ENCODE results near the gene CDH11. TPM values are rescaled to one million over a fixed set of nuclear protein-coding genes. Genes with fewer than 3 reads are reported as not detected.
A peak's percentile ranks its signal among the peaks of the same experiment; 100 is the strongest.

CDH11 gene
- 107 and 113 TPM in 2 replicates for total RNA-seq (2014; rRNA removed; shearing (Covaris generic))

- Histone ChIP-seq H3K36me3 (peaks cover under 1% of the 10 kb centered on the region), H3K27ac (peak within 1 kb of the TSS; percentile 76), H3K9me3 (replicated peaks) (no peaks in the 10 kb centered on the region), H3K4me3 (peak within 1 kb of the TSS; percentile 72), H3K27me3 (replicated peaks) (no peaks in the 10 kb centered on the region), H3K4me1 (replicated peaks) (peaks cover 45% of the 10 kb centered on the region)
- peak; percentile 80 to 84 for DNase-seq (ENCODE audit: low read depth in 1 of 2, low spot score in 2 of 2)
Measured at GRCh38 chr16:65121870-65122723, at the start of gene CDH11. TSS of gene CDH11 (minus strand) at chr16:65122063. CDS start at chr16:65004869, 117,194 bp downstream.

- H3K4me3 ChIP-seq, result no peak overlapping the region
Measured at GRCh38 chr16:65154321-65154720, 32.5 kb upstream of the CDH11 start.

GRCh38 chr16:65153365-65154105 lies 31.7 kb upstream of the CDH11 start:
- DNase-seq (ENCODE audit: low read depth in 1 of 2, low spot score in 2 of 2), result no peak
- Histone ChIP-seq H3K27me3 (replicated peaks) (no peaks in the 10 kb centered on the region; the same call in 1 of the 2 replicates), H3K9me3 (replicated peaks) (no peaks in the 10 kb centered on the region), H3K4me1 (replicated peaks) (no peaks in the 10 kb centered on the region), H3K4me3 (no peak overlapping the region), H3K27ac (no peak overlapping the region), H3K36me3 (no peaks in the 10 kb centered on the region)

More at GRCh38 chr16:65154321-65154720, 32.5 kb upstream of the CDH11 start:
- no peaks in the 10 kb centered on the region for H3K9me3 ChIP-seq (replicated peaks)
- no peak overlapping the region for H3K27ac ChIP-seq
- no peaks in the 10 kb centered on the region for H3K4me1 ChIP-seq (replicated peaks)
- no peaks in the 10 kb centered on the region; the same call in 1 of the 2 replicates for H3K27me3 ChIP-seq (replicated peaks)
- DNase-seq (ENCODE audit: low read depth in 1 of 2, low spot score in 2 of 2), result no peak
- H3K36me3 ChIP-seq, result no peaks in the 10 kb centered on the region

GRCh38 chr16:65148804-65149203 lies 26.9 kb upstream of the CDH11 start:
- Histone ChIP-seq H3K27ac (no peak overlapping the region), H3K36me3 (no peaks in the 10 kb centered on the region), H3K4me1 (replicated peaks) (no peaks in the 10 kb centered on the region), H3K9me3 (replicated peaks) (no peaks in the 10 kb centered on the region), H3K4me3 (no peak overlapping the region), H3K27me3 (replicated peaks) (no peaks in the 10 kb centered on the region; the same call in 1 of the 2 replicates)
- DNase-seq (ENCODE audit: low read depth in 1 of 2, low spot score in 2 of 2), result no peak

GRCh38 chr16:65142276-65142675 lies 20.4 kb upstream of the CDH11 start:
- Histone ChIP-seq H3K36me3 (no peaks in the 10 kb centered on the region), H3K27me3 (replicated peaks) (no peaks in the 10 kb centered on the region), H3K27ac (no peak overlapping the region), H3K9me3 (replicated peaks) (no peaks in the 10 kb centered on the region), H3K4me3 (no peak overlapping the region), H3K4me1 (replicated peaks) (no peaks in the 10 kb centered on the region)
- DNase-seq (ENCODE audit: low read depth in 1 of 2, low spot score in 2 of 2), result no peak

GRCh38 chr16:65136681-65137080 lies 14.8 kb upstream of the CDH11 start:
- no peak for DNase-seq (ENCODE audit: low read depth in 1 of 2, low spot score in 2 of 2)
- Histone ChIP-seq H3K27ac (no peak overlapping the region), H3K4me3 (no peak overlapping the region), H3K4me1 (replicated peaks) (no peaks in the 10 kb centered on the region), H3K9me3 (replicated peaks) (no peaks in the 10 kb centered on the region), H3K36me3 (no peaks in the 10 kb centered on the region), H3K27me3 (replicated peaks) (no peaks in the 10 kb centered on the region)

- no peak for DNase-seq (ENCODE audit: low read depth in 1 of 2, low spot score in 2 of 2)
- Histone ChIP-seq H3K4me3 (no peak overlapping the region), H3K9me3 (replicated peaks) (no peaks in the 10 kb centered on the region), H3K27me3 (replicated peaks) (no peaks in the 10 kb centered on the region), H3K4me1 (replicated peaks) (peaks cover 21% of the 10 kb centered on the region), H3K27ac (no peak overlapping the region), H3K36me3 (no peaks in the 10 kb centered on the region; the same call in 1 of the 2 replicates)
Measured at GRCh38 chr16:65126845-65127624, 5.2 kb upstream of the CDH11 start.

- no peaks in the 10 kb centered on the region; the same call in 1 of the 2 replicates for H3K36me3 ChIP-seq
- no peak for DNase-seq (ENCODE audit: low read depth in 1 of 2, low spot score in 2 of 2)
- H3K4me1 ChIP-seq (replicated peaks), result peaks cover 21% of the 10 kb centered on the region
- no peaks in the 10 kb centered on the region for H3K9me3 ChIP-seq (replicated peaks)
- H3K4me3 ChIP-seq, result no peak overlapping the region
- no peak overlapping the region for H3K27ac ChIP-seq
- H3K27me3 ChIP-seq (replicated peaks), result no peaks in the 10 kb centered on the region
Measured at GRCh38 chr16:65125871-65126270, 4.0 kb upstream of the CDH11 start.

GRCh38 chr16:65125322-65125721 lies 3.5 kb upstream of the CDH11 start:
- Histone ChIP-seq H3K36me3 (no peaks in the 10 kb centered on the region; the same call in 1 of the 2 replicates), H3K4me1 (replicated peaks) (peaks cover 22% of the 10 kb centered on the region), H3K27me3 (replicated peaks) (no peaks in the 10 kb centered on the region), H3K4me3 (no peak overlapping the region), H3K9me3 (replicated peaks) (no peaks in the 10 kb centered on the region), H3K27ac (no peak overlapping the region)
- no peak for DNase-seq (ENCODE audit: low read depth in 1 of 2, low spot score in 2 of 2)

GRCh38 chr16:65124596-65124995 lies 2.7 kb upstream of the CDH11 start:
- Histone ChIP-seq H3K27me3 (replicated peaks) (no peaks in the 10 kb centered on the region), H3K4me3 (no peak overlapping the region), H3K27ac (no peak overlapping the region), H3K4me1 (replicated peaks) (peaks cover 30% of the 10 kb centered on the region), H3K36me3 (no peaks in the 10 kb centered on the region; the same call in 1 of the 2 replicates), H3K9me3 (replicated peaks) (no peaks in the 10 kb centered on the region)
- no peak for DNase-seq (ENCODE audit: low read depth in 1 of 2, low spot score in 2 of 2)

GRCh38 chr16:65124212-65124548 lies 2.3 kb upstream of the CDH11 start:
- Histone ChIP-seq H3K27me3 (replicated peaks) (no peaks in the 10 kb centered on the region), H3K36me3 (no peaks in the 10 kb centered on the region; the same call in 1 of the 2 replicates), H3K27ac (no peak overlapping the region), H3K4me1 (replicated peaks) (peaks cover 33% of the 10 kb centered on the region), H3K4me3 (peak overlapping the region; percentile 72), H3K9me3 (replicated peaks) (no peaks in the 10 kb centered on the region)
- no peak for DNase-seq (ENCODE audit: low read depth in 1 of 2, low spot score in 2 of 2)

- DNase-seq (ENCODE audit: low read depth in 1 of 2, low spot score in 2 of 2), result peak in 1 of 2 experiments; percentile 53
Measured at GRCh38 chr16:65123396-65124211, 1.7 kb upstream of the CDH11 start.

More at GRCh38 chr16:65123396-65124211, 1.7 kb upstream of the CDH11 start:
- Histone ChIP-seq H3K27ac (peak overlapping the region; percentile 76), H3K4me1 (replicated peaks) (peaks cover 33% of the 10 kb centered on the region), H3K36me3 (no peaks in the 10 kb centered on the region; the same call in 1 of the 2 replicates), H3K9me3 (replicated peaks) (no peaks in the 10 kb centered on the region), H3K4me3 (peak overlapping the region; percentile 72), H3K27me3 (replicated peaks) (no peaks in the 10 kb centered on the region)
